NAMALWA (cell line): ENCODE results near the gene MLEC.
"Not testable (repeated sequence)": the region's sequence is repeated elsewhere in the genome, so short reads cannot be mapped to it uniquely, and the experiment has no call there.

ENCODE experiments used
- DNase-seq: peaks from one replicate; pipeline ENCODE4 v3.0.0-alpha.2; 2015; ENCODE audit warnings: low spot score

Gene MLEC

DNA sequence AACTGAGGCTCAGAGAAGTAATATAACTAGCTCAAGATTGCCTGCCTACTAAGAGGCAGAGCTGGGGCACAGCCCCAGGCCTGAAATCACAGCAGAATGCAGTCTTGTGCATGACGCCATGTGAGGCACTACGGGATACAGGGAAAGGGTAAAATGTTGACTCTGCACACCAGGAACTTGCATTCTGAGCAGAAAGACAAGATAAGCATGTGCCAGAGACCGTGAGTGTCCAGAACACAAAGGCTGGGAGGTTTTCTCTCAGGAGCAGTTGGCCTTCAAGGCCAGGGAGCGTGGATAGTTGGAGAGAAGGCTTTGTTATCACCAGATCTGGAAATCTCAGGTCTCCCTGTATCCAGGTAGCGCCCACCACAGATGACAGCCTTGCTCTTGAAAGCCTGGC is 23.2 kb upstream of the MLEC start:
- no peak for DNase-seq

DNA sequence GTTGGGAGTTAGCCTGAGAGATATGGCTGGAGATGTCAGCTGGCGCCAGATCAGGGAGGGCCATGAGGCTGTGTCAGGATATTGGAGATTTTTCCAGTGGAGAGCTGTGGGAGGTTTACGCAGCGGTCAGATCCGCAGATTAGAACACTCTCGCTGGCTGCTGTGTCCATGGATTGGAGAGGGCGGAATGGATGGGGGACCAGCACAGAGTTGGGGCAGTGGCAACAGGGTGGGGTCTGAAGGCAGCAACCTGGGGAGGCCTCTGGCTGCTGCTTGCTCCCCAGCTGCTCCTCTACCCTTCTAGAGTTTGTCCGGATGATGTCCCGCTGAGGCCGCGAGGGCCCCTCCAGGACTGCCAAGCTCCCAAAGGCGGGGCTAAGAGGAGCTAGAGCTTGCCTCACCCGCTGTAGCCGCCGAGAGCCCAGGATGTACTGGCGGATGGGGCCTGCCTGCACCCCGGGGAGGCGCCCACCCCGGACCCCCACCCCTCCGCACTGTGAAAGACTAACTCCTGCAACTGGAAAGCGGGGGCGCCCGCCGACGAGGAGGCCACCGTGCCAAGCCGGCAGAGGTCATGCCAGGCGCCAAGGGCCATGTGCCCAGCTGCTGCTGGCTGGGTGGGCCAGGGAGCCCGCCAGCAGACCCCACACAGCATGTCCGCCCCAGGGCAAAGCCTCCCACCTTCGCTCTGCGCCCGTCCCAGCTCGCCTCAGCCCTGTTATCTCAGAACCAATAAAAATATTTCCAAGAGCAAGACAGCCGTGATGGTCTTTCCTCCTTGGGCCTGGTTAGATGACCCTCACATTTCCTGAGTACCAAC is 20.2 kb upstream of the MLEC start:
- no peak for DNase-seq

GRCh38 chr12:120668091-120668867 is 18.7 kb upstream of the MLEC start:
- no peak for DNase-seq

DNA sequence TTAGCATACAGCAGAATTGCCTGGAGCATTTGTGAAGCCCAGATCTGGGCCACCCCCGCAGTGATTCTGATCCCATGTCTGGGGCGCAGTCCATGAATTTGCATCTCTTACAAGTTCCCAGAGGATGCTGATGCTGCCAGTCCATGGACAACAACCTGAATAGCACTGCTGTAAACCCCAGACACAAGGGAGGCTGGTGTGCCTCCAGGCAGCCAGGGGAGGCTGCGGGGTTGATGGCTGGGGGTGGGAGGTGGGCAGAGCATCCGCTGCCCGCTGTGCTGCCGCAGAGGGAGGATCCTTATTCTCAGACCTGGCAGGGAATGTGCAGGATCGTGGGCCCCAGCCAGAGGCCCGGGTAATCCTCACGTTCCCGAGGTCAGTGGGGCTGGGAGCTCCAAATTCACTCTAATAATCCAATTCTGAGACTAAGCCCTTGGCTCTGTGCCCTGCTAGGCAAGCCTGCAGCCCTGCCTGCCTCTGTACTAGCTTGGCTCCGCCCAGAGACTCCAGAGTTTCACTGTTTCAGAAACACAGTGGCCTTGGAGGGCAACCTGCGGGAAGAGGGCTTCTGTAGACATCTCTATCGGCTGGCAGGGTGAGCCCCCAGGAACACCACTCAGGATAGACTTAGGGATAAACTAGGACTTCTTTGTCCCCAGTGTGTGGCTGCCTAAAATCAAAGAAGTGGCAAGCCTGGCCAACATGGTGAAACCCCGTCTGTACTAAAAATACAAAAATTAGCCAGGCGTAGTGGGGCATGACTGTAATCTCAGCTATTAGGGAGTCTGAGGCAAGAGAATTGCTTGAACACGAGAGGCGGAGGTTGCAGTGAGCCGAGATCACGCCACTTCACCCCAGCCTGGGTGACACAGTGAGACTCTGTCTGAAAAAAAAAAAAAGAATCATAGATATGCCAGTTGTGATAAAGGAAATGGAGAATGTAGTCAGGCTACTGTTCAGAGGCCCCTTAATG is 17.8 kb upstream of the MLEC start:
- peak; percentile 89 for DNase-seq

DNA sequence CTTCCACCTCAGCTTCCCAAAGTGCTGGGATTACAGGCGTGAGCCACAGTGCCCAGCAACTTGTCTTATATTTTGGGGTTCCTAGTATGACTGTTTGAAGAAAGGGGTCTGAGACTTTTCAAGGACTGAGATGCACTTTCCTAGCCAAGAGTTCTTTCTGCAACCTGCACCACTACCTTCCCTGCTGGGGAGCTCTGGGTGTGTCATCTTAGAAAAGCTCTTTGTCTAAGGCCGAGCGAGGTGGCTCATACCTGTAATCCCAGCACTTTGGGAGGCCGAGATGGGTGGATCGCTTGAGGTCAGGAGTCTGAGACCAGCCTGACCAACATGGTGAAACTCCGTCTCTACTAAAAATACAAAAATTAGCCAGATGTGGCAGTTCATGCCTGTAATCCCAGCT is 16.7 kb upstream of the MLEC start:
- not testable (repeated sequence) for DNase-seq

DNA sequence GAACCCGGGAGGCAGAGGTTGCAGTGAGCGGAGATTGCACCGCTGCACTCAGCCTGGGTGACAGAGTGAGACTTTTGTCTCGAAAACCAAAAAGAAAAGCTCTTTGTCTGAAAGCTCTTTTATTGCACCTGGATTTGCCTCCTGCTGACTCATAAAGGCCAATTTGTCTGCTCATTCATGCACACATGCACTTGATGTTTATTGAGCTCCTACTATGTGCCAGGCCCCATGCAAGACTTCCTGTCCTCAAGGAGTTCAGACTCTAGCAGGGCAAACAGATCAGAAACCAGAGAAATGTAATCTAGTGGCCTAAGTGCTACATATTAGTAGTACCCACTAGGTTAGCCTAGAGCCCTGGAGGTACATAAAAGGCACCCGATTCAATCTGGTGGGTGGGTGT is 16.3 kb upstream of the MLEC start:
- DNase-seq, result peak; percentile 35

- DNase-seq, result peak; percentile 83
Observed at GRCh38 chr12:120674097-120674636, 12.8 kb upstream of the MLEC start.

- DNase-seq, result peak; percentile 41
Observed at GRCh38 chr12:120677765-120678473, 9.0 kb upstream of the MLEC start.

DNA sequence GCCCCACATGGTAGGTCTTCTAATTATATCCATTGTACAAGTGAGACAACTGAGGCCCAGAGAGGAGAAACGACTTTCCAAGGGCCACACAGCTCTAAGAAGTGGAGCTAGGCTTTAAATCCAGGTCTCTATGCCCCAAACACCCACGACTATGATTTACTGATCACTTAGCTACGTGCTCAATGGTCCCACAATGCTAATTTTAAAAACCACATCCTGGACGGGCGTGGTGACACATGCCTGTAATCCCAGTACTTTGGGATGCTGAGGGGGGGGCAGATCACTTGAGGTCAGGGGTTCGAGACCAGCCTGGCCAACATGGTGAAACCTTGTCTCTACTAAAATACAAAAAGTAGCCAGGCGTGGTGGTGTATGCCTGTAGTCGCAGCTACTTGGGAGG is 8.4 kb upstream of the MLEC start:
- no peak for DNase-seq

GRCh38 chr12:120680165-120680738 is 6.7 kb upstream of the MLEC start:
- DNase-seq, result no peak

DNA sequence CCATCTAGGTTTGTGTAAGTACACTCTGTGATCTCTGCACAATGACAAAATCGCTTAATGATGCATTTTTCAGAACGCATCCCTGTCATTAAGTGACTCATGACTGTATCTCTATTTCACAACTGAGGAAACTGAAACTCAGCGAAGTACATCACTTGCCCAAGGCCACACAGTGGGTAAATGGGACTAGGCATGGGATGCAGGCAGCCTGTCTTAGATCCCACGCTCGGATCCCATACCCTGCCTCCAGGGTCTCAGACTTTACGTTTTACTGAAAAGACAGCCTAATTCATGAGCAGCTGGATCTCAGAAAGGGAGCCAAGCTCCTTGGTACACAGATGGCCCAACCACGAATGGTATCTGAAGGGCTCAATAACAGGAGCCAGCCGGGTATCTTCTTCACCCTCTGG is 2.4 kb upstream of the MLEC start:
- DNase-seq, result peak; percentile 41

GRCh38 chr12:120685522-120685921 is 1.4 kb upstream of the MLEC start:
- DNase-seq, result peak; percentile 55

DNA sequence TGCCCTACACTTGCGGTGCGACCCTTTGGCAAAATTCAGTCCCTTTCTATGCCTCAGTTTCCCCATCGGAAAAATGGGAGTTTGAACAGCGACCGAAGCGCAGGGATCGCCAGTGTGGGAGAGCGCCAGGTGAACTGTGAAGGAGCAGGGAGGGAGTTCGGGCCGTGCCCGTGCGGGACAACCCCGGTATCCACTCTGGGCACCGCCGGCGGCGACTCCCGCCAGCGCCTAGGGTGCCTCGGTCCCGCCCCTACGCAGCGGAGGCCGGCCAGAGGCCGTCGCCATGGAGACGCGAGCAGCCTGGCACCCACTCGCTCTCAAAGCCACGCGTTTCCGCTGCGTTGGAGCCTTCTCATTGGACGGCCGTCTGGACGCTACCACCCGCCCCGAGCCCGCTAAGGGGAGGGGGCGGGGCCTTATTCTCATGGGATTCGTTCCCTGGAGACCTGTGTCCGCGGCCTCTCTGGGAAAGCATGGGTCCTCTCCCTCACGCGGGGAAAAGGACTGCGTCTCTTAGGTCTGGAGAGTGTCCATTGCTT is 729 bp upstream of the MLEC start:
- DNase-seq, result peak; percentile 99

DNA sequence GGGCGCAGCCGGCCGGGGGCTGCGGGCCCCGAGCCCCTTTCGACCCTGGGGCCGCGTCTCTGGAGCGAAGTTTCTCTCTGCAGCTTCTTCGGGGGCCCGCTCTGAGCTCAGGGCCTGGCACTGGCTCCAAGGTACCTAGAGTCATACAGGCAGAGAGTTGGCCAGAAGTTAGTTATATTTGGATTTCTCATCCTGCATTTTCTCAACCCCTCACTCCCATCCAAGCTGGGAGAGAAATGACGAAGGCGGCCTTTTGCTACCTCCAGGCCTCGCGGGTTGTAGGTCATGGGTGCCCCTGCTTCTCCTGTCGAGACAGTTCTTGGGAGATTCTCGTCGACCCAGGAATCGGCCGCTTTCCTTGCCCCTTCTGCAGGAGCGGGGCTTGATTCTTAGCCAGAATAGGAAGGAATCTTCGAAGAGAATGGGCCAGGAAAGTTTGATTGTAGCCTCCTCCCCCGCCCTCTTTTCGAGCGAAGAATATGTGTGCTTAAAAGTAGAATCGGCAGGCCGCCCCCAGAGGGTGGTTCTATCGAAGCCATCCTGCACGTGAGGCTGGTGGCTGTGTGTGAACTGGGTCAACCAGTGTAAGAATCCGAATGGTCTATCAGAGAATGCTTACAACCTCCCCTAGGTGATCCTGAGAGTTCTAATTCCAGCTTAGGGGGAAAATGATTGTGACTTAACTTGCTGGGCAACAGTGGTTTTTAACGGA is 785 bp downstream of the MLEC start:
- peak; percentile 71 for DNase-seq

GRCh38 chr12:120688527-120689071 is 1.6 kb downstream of the MLEC start:
- DNase-seq, result peak; percentile 42

DNA sequence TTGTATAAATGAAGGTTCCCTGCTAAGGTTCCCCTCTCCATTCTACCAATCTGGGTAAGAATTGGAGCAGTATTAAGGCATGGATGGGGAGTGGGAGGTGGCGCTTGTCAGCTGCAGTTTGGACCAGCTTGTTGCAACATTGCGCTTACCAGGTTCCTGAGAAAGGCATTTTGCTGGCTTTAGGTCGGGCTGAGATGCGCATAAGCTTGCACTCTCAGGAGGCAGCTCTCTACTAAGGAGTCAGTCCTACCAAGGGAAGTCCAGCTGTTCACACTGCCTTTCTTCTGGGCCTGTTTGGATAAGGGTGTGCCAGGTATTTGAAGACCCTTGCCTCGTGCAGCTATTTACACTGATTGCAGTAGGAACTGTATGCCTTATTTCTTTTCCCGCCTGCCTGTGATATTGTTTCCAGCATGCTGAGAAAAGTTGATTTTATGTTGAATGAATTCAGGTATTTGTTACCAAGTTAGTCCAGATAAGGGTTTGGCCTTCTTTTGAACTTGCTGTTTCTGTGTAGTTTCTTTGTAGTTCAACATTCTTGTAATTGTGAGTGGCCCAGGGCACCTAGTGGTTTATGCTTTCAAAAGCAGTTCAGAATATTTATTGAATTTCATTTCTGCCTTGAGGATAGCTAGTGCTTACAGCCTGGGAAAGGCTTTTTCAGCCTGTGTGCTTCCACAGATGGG is 2.6 kb downstream of the MLEC start:
- DNase-seq, result no peak

DNA sequence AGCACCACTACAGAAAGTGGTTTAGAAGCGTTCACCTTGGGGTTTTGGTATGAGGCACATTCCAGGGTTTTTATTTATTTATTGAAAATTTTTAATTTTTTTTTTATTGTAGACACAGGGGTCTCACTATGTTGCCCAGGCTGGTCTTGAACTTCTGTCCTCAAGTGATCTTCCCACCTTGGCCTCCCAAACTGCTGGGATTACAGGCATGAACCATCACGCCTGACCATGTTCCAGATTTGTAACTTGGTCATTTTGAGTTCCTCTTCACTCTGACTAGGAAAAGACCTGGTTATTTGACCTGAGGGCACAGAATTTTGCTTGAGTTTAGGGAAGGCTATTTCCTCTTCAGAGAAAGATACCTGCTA is 3.1 kb downstream of the MLEC start:
- no peak for DNase-seq

- no peak for DNase-seq
Observed at GRCh38 chr12:120690978-120691377, 4.0 kb downstream of the MLEC start.

DNA sequence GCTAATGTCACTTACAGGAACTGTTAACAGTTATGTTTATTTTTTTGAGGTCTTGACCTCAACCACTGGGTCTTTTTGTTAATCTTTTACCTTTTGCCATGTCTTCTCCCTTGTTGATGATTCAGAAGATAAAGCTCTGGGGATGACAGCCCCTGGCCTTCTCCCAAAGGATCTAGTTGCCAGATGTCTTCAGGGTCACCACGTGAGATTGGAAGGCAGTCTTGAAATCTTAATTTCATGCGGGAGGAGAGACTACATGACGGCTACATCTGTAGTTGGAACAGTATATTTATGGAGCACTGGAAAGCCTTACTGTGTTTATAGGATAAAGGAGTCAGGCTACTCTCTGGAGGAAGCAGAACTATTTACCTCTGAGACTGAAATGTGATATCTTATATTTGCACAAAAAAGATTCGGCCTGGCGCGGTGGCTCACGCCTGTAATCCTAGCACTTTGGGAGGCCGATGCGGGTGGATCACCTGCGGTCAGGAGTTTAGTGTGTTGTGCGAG is 5.6 kb downstream of the MLEC start:
- DNase-seq, result no peak
